ENCODE results near the gene OR51E1. TPM values are rescaled to one million over a fixed set of nuclear protein-coding genes. Genes with fewer than 3 reads are reported as not detected.

The OR51E1 gene
- polyA plus RNA-seq, 3 donors: not detected

GRCh38 chr11:4697585-4697984 lies 53.8 kb downstream of the OR51E1 start, which contains the start of gene OR51E2:
OR51E2 (minus strand) TSS chr11:4697853; CDS start chr11:4682711, 15,142 bp downstream.
- Mint-ChIP-seq H3K27me3 (ENCODE audit: low read depth in 3 of 3) (peaks cover 0 to 2% (median 0%) of the 10 kb centered on the region in 3 donors), H3K36me3 (no peaks in the 10 kb centered on the region), H3K4me3 (no peak within 1 kb of the TSS), H3K27ac (no peak within 1 kb of the TSS), H3K4me1 (no peaks in the 10 kb centered on the region), H3K9me3 (peaks cover 0 to under 1% (median 0%) of the 10 kb centered on the region in 7 donors)
- Histone ChIP-seq H3K9me3 (replicated peaks in 1 of 2; ENCODE audit: control insufficient read depth in 1 of 2, insufficient read depth in 1 of 2, low read length in 2 of 2) (no peaks in the 10 kb centered on the region), H3K27ac (ENCODE audit: low read depth in 1 of 2, low read length in 2 of 2) (no peak within 1 kb of the TSS), H3K36me3 (replicated peaks in 1 of 2; ENCODE audit: control insufficient read depth in 1 of 2, insufficient read depth in 2 of 2, low read length in 2 of 2) (no peaks in the 10 kb centered on the region), H3K9ac (ENCODE audit: insufficient read depth, low read length, poor library complexity, severe bottlenecking) (no peak within 1 kb of the TSS), H3K4me2 (replicated peaks; ENCODE audit: extremely low read depth, low read length, poor library complexity, severe bottlenecking) (no peak within 1 kb of the TSS), H3K79me2 (ENCODE audit: insufficient read depth, low read length) (no peaks in the 10 kb centered on the region), H3K4me3 (replicated peaks in 1 of 3; ENCODE audit: low read depth in 2 of 3, low read length in 3 of 3) (no peak within 1 kb of the TSS), H3K27me3 (ENCODE audit: control insufficient read depth in 2 of 2, insufficient read depth in 2 of 2, low read length in 2 of 2) (peaks cover 2% of the 10 kb centered on the region in 2 donors), H3K4me1 (ENCODE audit: control insufficient read depth in 1 of 2, insufficient read depth in 2 of 2, low read length in 2 of 2) (no peaks in the 10 kb centered on the region), H2AFZ (ENCODE audit: insufficient read depth, low read depth, low read length, poor library complexity, severe bottlenecking) (no peak within 1 kb of the TSS), H4K20me1 (ENCODE audit: insufficient read depth, low read length) (no peaks in the 10 kb centered on the region)
- TF ChIP-seq CTCF (IDR thresholded peaks at IDR 0.05): no peak
- intact Hi-C loops (cut with micrococcal nuclease): no loop called here
- no peak for DNase-seq
- no CpG with 5 or more reads among the region's 3 CpGs for WGBS (ENCODE audit: insufficient coverage)

GRCh38 chr11:4699697-4700435 lies 56.1 kb downstream of the OR51E1 start:
- H3K27me3 ChIP-seq (ENCODE audit: control insufficient read depth in 2 of 2, insufficient read depth in 2 of 2, low read length in 2 of 2): peaks cover 2% of the 10 kb centered on the region in 2 donors
- no peak overlapping the region for H3K9ac ChIP-seq (ENCODE audit: insufficient read depth, low read length, poor library complexity, severe bottlenecking)
- H2AFZ ChIP-seq (ENCODE audit: insufficient read depth, low read depth, low read length, poor library complexity, severe bottlenecking): no peak overlapping the region
- Mint-ChIP-seq H3K27me3 (ENCODE audit: low read depth in 3 of 3) (peaks cover 0 to 2% (median 0%) of the 10 kb centered on the region in 3 donors), H3K4me1 (no peaks in the 10 kb centered on the region), H3K36me3 (no peaks in the 10 kb centered on the region), H3K9me3 (no peaks in the 10 kb centered on the region), H3K4me3 (no peak overlapping the region), H3K27ac (no peak overlapping the region)
- TF ChIP-seq CTCF (IDR thresholded peaks at IDR 0.05): no peak
- no peaks in the 10 kb centered on the region for H3K9me3 ChIP-seq (replicated peaks in 1 of 2; ENCODE audit: control insufficient read depth in 1 of 2, insufficient read depth in 1 of 2, low read length in 2 of 2)
- WGBS (ENCODE audit: insufficient coverage): 100% methylated on average over 2 of the region's 3 CpGs
- no peaks in the 10 kb centered on the region for H4K20me1 ChIP-seq (ENCODE audit: insufficient read depth, low read length)
- no peak overlapping the region for H3K4me2 ChIP-seq (replicated peaks; ENCODE audit: extremely low read depth, low read length, poor library complexity, severe bottlenecking)
- no peak for DNase-seq
- no peak overlapping the region for H3K4me3 ChIP-seq (replicated peaks in 1 of 3; ENCODE audit: low read depth in 2 of 3, low read length in 3 of 3)
- no peaks in the 10 kb centered on the region for H3K79me2 ChIP-seq (ENCODE audit: insufficient read depth, low read length)
- H3K36me3 ChIP-seq (replicated peaks in 1 of 2; ENCODE audit: control insufficient read depth in 1 of 2, insufficient read depth in 2 of 2, low read length in 2 of 2): no peaks in the 10 kb centered on the region
- H3K27ac ChIP-seq (ENCODE audit: low read depth in 1 of 2, low read length in 2 of 2): no peak overlapping the region
- intact Hi-C loops (cut with micrococcal nuclease): no loop called here
- no peaks in the 10 kb centered on the region for H3K4me1 ChIP-seq (ENCODE audit: control insufficient read depth in 1 of 2, insufficient read depth in 2 of 2, low read length in 2 of 2)

Measured in CD14-positive monocyte (primary cell).